Endothelial cell (in vitro differentiated cells): ENCODE measurements around the gene FIS1. TPM values are rescaled to one million over a fixed set of nuclear protein-coding genes. Genes with fewer than 3 reads are reported as not detected.
"Not testable (repeated sequence)": the region's sequence is repeated elsewhere in the genome, so short reads cannot be mapped to it uniquely, and the experiment has no call there.

Experiments
- DNase-seq: peaks from one replicate; pipeline ENCODE4 v3.0.0; 2021; ENCODE audit warnings: low spot score
- H3K27ac Mint-ChIP-seq: one replicate; pipeline ENCODE4 v1.8.0; 2021; ENCODE audit warnings: mixed read lengths, inconsistent platforms; ENCODE audit not compliant: unreplicated experiment
- H3K27me3 Mint-ChIP-seq: one replicate; pipeline ENCODE4 v1.8.0; 2021; ENCODE audit warnings: mild to moderate bottlenecking, moderate library complexity, mixed read lengths, inconsistent platforms; ENCODE audit not compliant: unreplicated experiment
- H3K36me3 Mint-ChIP-seq: one replicate; pipeline ENCODE4 v1.8.0; 2021; ENCODE audit warnings: mild to moderate bottlenecking, low read depth, mixed read lengths, inconsistent platforms; ENCODE audit not compliant: unreplicated experiment
- H3K4me1 Mint-ChIP-seq: one replicate; pipeline ENCODE4 v1.8.0; 2021; ENCODE audit warnings: mild to moderate bottlenecking, mixed read lengths, inconsistent platforms; ENCODE audit not compliant: unreplicated experiment
- H3K4me3 Mint-ChIP-seq: one replicate; pipeline ENCODE4 v1.8.0; 2021; ENCODE audit warnings: mild to moderate bottlenecking, mixed read lengths, inconsistent platforms; ENCODE audit not compliant: unreplicated experiment
- H3K9me3 Mint-ChIP-seq: one replicate; pipeline ENCODE4 v1.8.0; 2021; ENCODE audit warnings: mixed read lengths, inconsistent platforms; ENCODE audit not compliant: unreplicated experiment
- total RNA-seq: library from RNA; stranded (reverse); fragmentation: NEBNext Ultra II Directional; extraction: Animal tissue kit (Norgen Biotek cat#: 25700); gene quantifications from one replicate; pipeline ENCODE4 v1.2.1, GENCODE V29; 2021; ENCODE audit not compliant: unreplicated experiment
- TF ChIP-seq, protein P1 (sequence below): fragments of 200-600 bp; sonication (generic); IDR thresholded peaks from one replicate; pipeline ENCODE4 v1.5.0; 2021; ENCODE audit warnings: antibody characterized with exemption; ENCODE audit not compliant: unreplicated experiment

Gene FIS1
- total RNA-seq, 1 donor from 2014 or later: 150 TPM

DNA sequence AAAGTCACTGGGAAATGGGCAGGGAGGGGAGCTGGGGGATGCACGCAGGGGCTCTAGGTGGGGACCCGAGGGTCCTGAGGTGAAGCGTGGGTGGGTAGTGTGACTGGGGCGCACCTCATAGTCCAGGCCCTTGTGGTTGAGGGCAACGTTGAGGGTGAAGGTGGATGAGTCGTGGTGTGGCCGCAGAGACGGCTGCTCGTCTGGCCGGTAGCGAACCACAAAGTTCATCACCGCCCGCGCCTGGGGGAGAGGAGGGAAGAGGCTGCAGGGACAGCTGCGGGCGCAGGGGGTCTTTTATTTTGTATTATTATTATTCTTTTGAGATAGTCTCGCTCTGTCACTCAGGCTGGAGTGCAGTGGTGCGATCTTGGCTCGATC is 38.2 kb downstream of the FIS1 start:
- no peak overlapping the region for H3K4me3 Mint-ChIP-seq
- no peaks in the 10 kb centered on the region for H3K9me3 Mint-ChIP-seq
- H3K27me3 Mint-ChIP-seq: peaks cover 5% of the 10 kb centered on the region
- H3K36me3 Mint-ChIP-seq: peaks cover 10% of the 10 kb centered on the region
- DNase-seq: no peak
- no peaks in the 10 kb centered on the region for H3K4me1 Mint-ChIP-seq
- no peak overlapping the region for H3K27ac Mint-ChIP-seq
- TF ChIP-seq, protein P1, sequence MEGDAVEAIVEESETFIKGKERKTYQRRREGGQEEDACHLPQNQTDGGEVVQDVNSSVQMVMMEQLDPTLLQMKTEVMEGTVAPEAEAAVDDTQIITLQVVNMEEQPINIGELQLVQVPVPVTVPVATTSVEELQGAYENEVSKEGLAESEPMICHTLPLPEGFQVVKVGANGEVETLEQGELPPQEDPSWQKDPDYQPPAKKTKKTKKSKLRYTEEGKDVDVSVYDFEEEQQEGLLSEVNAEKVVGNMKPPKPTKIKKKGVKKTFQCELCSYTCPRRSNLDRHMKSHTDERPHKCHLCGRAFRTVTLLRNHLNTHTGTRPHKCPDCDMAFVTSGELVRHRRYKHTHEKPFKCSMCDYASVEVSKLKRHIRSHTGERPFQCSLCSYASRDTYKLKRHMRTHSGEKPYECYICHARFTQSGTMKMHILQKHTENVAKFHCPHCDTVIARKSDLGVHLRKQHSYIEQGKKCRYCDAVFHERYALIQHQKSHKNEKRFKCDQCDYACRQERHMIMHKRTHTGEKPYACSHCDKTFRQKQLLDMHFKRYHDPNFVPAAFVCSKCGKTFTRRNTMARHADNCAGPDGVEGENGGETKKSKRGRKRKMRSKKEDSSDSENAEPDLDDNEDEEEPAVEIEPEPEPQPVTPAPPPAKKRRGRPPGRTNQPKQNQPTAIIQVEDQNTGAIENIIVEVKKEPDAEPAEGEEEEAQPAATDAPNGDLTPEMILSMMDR: no peak

DNA sequence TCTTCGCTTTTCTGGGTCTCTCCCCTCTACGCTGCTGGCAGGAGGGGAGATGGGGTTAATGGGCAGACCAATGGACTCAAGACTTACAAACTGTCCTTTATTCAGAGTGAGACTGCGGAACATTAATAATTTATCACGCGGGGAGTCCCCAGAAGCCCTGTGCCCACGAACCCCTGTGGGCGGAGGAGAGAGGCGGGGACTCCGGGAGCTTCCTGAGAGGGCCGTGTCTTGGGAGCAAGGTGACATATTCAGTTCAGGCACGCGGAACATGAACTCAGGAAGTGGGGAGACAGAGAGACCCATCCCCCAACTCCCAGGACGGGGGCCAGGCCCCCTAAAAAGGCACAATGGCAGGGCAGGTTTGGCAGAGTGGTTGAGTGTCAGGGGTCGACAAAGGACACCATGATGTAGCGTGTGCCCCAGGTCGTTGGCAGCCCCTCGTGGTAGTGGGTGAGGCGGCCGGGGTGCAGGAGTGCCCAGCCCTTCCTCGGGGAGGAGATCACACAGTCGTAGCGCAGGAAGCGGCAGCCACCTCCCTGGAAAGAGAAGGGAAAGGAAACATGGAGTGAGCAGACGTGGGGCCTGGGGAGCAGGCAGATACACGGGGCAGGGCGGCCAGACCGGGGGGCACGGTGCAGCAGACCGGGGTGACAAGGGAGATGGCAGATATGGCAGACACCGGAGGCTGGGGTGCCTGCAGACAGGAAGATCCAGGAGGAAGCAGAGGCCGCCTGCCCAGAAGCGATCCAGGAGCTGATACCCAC is 38.8 kb downstream of the FIS1 start:
- Mint-ChIP-seq H3K9me3 (no peaks in the 10 kb centered on the region), H3K4me1 (no peaks in the 10 kb centered on the region), H3K4me3 (no peak overlapping the region), H3K27ac (no peak overlapping the region), H3K36me3 (peaks cover 10% of the 10 kb centered on the region), H3K27me3 (peaks cover 5% of the 10 kb centered on the region)
- TF ChIP-seq, protein P1: no peak
- no peak for DNase-seq

DNA sequence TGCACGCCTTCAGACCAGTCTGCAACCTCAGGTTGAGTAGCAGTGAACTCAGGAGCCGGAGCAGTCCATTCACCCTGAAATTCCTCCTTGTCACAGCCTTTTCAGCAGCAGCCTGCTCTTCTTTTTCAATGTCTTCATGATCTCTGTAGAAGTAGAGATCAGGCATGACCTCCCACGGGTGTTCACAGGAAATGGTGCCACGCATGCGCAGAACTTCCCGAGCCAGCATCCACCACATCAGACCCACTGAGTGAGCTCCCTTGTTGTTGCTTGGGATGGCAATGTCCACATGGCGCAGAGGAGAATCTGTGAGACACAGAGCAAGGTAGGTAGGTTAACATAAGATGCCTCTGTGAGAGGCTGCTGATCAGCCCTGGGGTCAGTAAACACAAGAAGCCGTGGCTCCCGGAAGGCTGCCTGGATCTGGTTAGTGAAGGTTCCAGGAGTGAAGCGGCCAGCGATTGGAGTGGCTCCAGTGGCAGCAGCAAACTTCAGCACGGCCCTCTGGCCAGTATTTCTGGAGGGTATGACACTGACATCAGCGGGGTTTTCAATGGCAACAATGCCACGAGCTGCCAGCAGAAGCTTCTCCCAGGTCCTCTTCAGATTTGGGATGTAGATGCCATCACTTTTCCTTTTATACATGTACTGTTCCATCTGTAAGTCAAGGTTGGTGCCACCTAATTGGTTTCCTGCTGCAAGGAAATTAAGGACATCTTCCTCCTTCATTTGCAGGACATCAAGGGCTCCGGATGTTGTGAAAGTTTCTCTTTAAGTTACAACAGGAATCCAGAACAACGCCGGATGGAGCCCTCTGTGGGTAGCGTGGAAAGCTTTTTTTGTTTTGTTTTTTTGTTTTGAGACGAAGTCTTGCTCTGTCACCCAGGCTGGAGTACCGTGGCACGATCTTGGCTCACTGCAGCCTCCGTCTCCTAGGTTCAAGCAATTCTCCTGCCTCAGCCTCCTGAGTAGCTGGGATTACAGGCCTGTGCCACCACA is 40.8 kb downstream of the FIS1 start:
- H3K36me3 Mint-ChIP-seq, DNase-seq, H3K9me3 Mint-ChIP-seq, H3K4me1 Mint-ChIP-seq, H3K4me3 Mint-ChIP-seq, H3K27ac Mint-ChIP-seq: not testable (repeated sequence)
- peaks cover 11% of the 10 kb centered on the region for H3K27me3 Mint-ChIP-seq

DNA sequence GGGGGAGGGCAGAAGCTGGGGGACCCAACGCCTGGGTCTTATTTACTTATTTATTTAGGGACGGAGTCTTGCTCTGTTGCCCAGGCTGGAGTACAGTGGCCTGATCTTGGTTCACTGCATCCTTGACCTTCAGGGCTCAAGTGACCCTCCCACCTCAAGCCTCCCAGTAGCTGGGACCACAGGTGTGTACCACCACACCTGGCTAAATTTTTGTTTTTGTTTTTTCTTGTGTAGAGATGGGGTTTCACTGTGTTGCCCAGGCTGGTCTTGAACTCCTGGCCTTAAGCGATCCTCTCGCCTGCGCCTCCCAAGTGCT is 42.3 kb downstream of the FIS1 start:
- DNase-seq: no peak
- H3K36me3 Mint-ChIP-seq: no peaks in the 10 kb centered on the region
- no peaks in the 10 kb centered on the region for H3K9me3 Mint-ChIP-seq
- TF ChIP-seq, protein P1: no peak
- H3K27me3 Mint-ChIP-seq: peaks cover 11% of the 10 kb centered on the region
- no peaks in the 10 kb centered on the region for H3K4me1 Mint-ChIP-seq
- H3K4me3 Mint-ChIP-seq: no peak overlapping the region
- no peak overlapping the region for H3K27ac Mint-ChIP-seq

DNA sequence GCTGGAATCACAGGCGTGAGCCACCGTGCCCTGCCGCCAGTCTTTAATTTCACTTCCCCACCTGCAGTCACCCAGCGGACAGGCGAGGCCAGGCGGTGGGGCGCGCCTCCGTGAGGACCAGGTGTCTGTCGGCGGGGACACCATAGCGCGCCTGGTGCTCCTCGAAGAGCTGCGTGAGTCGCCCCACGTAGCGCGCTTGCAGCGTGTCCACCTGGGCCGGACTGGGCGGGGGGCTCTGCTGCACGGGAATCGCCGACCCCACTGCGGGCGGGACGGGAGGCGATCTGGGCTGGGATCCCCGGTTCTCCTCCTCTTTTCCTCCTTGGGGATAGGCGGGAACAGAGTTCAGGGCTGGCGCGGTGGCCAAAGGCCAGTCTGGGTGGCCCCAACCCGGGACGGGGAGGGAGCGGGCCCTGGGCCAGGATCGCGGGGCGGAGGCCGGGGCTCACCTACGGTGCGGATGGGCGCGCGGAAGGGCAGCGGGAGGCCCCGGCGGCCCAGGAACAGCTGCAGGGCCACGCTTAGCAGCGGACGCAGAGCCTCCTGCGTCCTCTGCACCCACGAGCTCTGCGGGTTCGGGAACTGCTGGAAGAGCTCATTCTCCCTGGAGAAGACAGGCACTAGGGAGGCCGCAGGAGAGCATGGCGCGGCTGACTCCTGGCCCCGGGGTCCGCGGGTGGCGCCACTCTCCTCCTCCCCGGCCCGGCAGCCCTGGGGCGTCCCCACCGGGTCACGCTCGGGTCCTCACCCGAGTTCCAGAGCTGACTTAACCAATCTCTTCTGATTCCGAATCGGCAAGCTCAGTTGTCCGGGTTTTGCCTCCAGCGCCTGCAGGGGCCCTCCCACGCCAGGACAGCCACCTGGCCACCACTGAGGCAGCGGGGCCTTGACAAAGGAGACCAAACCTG is 42.9 kb downstream of the FIS1 start:
- TF ChIP-seq, protein P1: no peak
- H3K4me1 Mint-ChIP-seq: no peaks in the 10 kb centered on the region
- no peaks in the 10 kb centered on the region for H3K9me3 Mint-ChIP-seq
- peaks cover 13% of the 10 kb centered on the region for H3K27me3 Mint-ChIP-seq
- DNase-seq: peak; percentile 19
- H3K4me3 Mint-ChIP-seq: no peak overlapping the region
- H3K27ac Mint-ChIP-seq: no peak overlapping the region
- H3K36me3 Mint-ChIP-seq: no peaks in the 10 kb centered on the region
